ENCODE results near the gene URI1. TPM values are rescaled to one million over a fixed set of nuclear protein-coding genes. Genes with fewer than 3 reads are reported as not detected.

Gene URI1
- total and polyA plus RNA-seq, 10 donors = 23.8 to 64.6 (median 52.4) TPM

DNA sequence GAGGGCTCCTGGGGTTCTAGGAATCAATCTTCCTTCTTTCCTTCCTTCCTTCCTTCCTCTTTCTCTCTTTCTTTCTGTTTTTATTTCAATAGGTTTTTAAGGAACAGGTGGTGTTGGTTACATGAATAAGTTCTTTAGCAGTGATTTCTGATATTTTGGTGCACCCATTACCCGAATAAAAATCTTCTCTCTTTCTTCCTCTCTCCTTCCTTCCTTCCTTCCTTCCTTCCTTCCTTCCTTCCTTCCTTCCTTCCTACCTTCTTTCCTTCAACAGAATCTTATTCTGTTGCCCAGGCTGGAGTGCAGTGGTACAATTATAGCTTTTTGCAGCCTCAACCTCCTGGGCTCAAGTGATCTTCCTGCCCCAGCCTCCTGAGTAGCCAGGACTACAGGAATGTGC lies 16.0 kb upstream of the URI1 start:
- WGBS, 5 donors = 38 to 59% (median 50%) methylated on average over 1 of the region's 1 CpG

DNA sequence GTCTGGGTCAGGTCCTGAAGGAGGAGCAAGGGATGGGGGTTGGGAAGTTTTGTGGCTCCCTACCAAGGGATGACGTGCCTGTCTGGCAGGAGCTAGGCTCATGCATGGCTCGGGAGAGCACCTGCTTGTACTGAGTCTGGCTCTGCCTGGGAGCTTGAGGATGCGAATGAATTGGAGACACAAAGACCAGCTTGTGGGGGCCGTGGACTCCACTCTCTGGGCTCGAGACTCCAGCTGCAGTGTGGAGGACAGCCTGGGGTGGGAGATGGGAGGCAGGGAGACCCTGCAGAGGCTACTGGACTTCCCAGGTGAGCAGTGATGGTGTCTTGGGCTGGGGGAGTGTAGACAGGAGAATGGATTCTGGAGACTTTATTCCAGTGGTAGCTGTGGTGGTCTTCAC lies 15.2 kb upstream of the URI1 start:
- WGBS, 5 donors = 79 to 90% (median 88%) methylated on average over 5 of the region's 5 CpGs
- no peaks in the 10 kb centered on the region for H3K36me3 ChIP-seq
- H3K4me3 ChIP-seq = no peak overlapping the region
- H3K9me3 ChIP-seq = no peaks in the 10 kb centered on the region
- H3K4me1 ChIP-seq = no peaks in the 10 kb centered on the region
- no peaks in the 10 kb centered on the region for H3K27me3 ChIP-seq (replicated peaks in 1 of 7)
- DNase-seq = no peak
- TF ChIP-seq, protein P1, sequence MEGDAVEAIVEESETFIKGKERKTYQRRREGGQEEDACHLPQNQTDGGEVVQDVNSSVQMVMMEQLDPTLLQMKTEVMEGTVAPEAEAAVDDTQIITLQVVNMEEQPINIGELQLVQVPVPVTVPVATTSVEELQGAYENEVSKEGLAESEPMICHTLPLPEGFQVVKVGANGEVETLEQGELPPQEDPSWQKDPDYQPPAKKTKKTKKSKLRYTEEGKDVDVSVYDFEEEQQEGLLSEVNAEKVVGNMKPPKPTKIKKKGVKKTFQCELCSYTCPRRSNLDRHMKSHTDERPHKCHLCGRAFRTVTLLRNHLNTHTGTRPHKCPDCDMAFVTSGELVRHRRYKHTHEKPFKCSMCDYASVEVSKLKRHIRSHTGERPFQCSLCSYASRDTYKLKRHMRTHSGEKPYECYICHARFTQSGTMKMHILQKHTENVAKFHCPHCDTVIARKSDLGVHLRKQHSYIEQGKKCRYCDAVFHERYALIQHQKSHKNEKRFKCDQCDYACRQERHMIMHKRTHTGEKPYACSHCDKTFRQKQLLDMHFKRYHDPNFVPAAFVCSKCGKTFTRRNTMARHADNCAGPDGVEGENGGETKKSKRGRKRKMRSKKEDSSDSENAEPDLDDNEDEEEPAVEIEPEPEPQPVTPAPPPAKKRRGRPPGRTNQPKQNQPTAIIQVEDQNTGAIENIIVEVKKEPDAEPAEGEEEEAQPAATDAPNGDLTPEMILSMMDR (IDR thresholded peaks at IDR 0.05 in 8 of 11, conservative IDR thresholded peaks at IDR 0.05 in 3 of 11) = no peak
- TF ChIP-seq POLR2AphosphoS5 (IDR thresholded peaks at IDR 0.05) (no peak), POLR2A (IDR thresholded peaks at IDR 0.05) (no peak)
- H3K27ac ChIP-seq = no peak overlapping the region
- intact Hi-C loops (cut with DNase I; ENCODE audit: low total_unique reads) = no loop called here

More for the DNA sequence above, 16.0 kb upstream of the URI1 start:
- H3K4me1 ChIP-seq = no peaks in the 10 kb centered on the region
- no peak overlapping the region for H3K27ac ChIP-seq
- intact Hi-C loops (cut with DNase I; ENCODE audit: low total_unique reads) = no loop called here
- no peak overlapping the region for H3K4me3 ChIP-seq
- H3K36me3 ChIP-seq = no peaks in the 10 kb centered on the region
- no peaks in the 10 kb centered on the region for H3K27me3 ChIP-seq (replicated peaks in 1 of 7)
- TF ChIP-seq POLR2AphosphoS5 (IDR thresholded peaks at IDR 0.05) = no peak
- TF ChIP-seq POLR2A (IDR thresholded peaks at IDR 0.05) = no peak
- TF ChIP-seq, protein P1 (IDR thresholded peaks at IDR 0.05 in 8 of 11, conservative IDR thresholded peaks at IDR 0.05 in 3 of 11) = no peak
- H3K9me3 ChIP-seq = no peaks in the 10 kb centered on the region
- no peak for DNase-seq

DNA sequence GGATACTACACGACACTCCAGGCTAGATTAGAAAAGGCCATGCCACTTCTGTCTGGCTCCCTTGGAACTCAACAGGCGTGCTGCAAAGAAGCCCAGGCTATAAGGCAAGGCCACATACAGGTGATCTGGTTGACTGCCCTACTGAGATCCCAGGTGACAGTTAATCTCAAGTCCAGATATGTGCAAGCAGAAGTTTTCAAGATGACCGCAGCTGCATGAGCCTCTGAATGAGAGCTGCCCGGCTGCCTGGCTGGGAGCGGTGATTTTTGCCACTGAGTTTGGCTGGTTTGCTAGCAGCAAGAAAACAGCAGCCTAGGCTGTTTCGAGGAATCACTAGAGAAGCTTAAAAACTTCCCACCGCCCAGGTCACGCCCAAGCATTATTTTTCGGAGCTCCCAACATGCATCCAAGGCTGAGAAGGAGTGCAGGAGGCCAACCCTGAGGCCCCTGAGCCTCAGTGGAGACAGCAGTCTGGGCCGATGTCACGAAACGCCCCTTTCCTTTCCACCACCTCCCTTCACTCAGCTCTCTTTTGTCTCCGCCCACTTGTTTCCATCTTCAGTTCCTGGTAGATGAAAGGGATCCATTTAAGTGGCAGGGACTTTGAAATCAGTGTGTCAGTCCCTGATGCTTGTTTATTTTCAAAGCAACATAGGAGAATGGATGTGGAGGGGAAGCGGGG lies 14.0 kb upstream of the URI1 start:
- Histone ChIP-seq H3K36me3 (no peaks in the 10 kb centered on the region), H3K4me3 (no peak overlapping the region), H3K9me3 (no peaks in the 10 kb centered on the region), H3K4me1 (no peaks in the 10 kb centered on the region), H3K27me3 (replicated peaks in 1 of 7) (no peaks in the 10 kb centered on the region), H3K27ac (no peak overlapping the region)
- intact Hi-C loops (cut with DNase I; ENCODE audit: low total_unique reads) = no loop called here
- 59 to 77% (median 71%) methylated on average over 14 of the region's 14 CpGs for WGBS, 5 donors
- TF ChIP-seq POLR2A (IDR thresholded peaks at IDR 0.05) = no peak
- TF ChIP-seq, protein P1 (IDR thresholded peaks at IDR 0.05 in 8 of 11, conservative IDR thresholded peaks at IDR 0.05 in 3 of 11) = no peak
- TF ChIP-seq POLR2AphosphoS5 (IDR thresholded peaks at IDR 0.05) = no peak
- DNase-seq = no peak

DNA sequence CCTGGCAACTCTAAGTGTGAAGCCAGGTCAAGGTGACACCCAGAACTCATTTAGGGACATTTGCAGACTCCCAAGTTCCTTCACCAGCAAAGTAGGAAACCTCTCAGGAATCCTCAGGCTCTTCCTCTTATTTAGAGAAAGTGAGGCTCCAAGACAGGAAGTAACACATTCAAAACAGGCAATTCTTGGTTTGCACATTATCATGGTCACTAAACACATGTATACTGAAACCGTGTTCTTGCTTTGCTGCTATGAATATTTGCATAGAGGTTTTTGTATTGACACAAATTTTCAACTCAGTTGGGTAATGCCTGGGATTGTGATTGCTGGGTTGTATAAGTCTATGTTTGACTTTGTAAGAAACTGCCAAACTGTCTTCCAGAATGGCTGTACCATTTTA lies 13.2 kb upstream of the URI1 start:
- DNase-seq = no peak
- Histone ChIP-seq H3K9me3 (peaks cover 0 to 1% (median 0%) of the 10 kb centered on the region in 8 donors), H3K27me3 (replicated peaks in 1 of 7) (no peaks in the 10 kb centered on the region), H3K4me1 (no peaks in the 10 kb centered on the region), H3K4me3 (no peak overlapping the region), H3K27ac (no peak overlapping the region), H3K36me3 (no peaks in the 10 kb centered on the region)
- 27 to 48% (median 39%) methylated on average over 1 of the region's 1 CpG for WGBS, 5 donors
- no peak for TF ChIP-seq POLR2AphosphoS5 (IDR thresholded peaks at IDR 0.05)
- no peak for TF ChIP-seq POLR2A (IDR thresholded peaks at IDR 0.05)
- TF ChIP-seq, protein P1 (IDR thresholded peaks at IDR 0.05 in 8 of 11, conservative IDR thresholded peaks at IDR 0.05 in 3 of 11) = no peak
- intact Hi-C loops (cut with DNase I; ENCODE audit: low total_unique reads) = no loop called here

All from spleen (tissue), 11 donors.